ENCODE results near the gene CIB1.
"Not testable (repeated sequence)": the region's sequence is repeated elsewhere in the genome, so short reads cannot be mapped to it uniquely, and the experiment has no call there.

Gene CIB1

DNA sequence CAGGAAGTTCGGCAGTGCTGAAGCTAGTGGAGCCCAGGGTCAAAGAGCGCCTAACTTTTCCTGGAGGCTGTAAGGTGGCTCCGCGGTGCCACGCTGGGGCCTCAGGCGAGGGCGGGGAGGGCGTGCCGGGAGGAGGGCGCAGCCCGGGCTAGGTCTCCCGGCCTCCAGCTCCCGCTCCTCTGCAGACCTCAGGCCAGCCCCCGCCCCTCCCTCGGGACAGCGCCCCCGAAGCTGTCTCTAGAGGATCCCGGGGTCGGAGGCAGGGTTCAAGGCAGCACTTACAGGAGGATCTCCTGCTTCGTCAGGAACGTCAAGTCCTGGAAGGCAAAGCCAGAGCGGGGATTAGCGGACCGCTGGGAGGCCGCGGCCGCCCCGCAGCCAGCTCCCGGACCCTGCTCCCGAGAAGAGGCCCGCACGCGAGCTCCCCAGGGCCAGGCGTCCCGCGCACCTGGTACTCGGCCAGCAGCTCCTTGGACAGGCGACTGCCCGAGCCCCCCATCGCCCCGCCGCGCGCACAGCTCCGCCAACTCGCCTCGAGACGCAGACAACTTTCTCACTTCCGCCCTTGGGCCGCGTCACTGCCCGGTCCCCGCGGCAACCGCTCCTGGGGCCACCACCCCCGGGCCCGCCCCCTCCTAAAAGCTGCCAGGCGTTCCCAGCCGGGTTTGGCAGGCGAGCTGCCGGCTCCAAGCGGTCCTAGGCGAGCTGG, at the start of gene CIB1:
Gene CIB1, minus strand, starts transcription at position 555 of the 709 bp plus-strand sequence. Its CDS starts 56 bp downstream, at position 499.
- DNase-seq, result peak; percentile 91

DNA sequence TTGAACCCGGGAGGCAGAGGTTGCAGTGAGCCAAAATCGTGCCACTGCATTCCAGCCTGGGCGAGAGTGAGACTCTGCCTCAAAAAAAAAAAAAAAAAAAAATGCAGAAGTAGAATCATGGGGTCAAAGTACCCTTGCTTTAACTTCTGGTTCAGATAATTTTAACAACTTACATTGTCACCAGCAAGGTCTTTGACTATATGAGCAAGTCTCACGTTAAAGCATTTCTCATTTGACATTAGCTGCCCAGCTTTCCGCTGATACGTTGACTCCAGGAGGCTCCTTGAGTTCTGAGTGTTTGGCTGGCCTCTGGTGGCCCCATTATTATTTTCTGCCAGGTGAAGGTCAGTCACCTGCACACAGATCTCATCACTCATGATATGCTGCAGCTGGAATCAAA, 47.9 kb upstream of the CIB1 start:
- DNase-seq, result not testable (repeated sequence)

DNA sequence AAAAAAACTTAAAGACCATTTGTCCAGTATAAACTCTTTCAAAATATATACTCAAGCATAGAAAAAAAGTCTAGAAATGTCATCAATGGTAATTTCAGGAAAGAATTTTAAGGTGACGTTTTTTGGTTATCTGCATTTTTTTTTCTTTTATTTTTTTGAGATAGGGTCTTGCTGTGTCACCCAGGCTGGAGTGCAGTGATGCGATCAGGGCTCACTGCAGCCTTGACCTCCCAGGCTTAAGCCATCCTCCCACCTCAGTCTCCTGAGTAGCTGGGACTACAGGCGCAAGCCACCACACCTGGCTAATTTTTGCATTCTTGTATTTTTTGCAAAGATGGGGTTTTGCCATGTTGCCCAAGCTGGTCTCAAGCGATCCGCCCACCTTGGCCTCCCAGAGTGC, 47.0 kb upstream of the CIB1 start:
- not testable (repeated sequence) for DNase-seq

DNA sequence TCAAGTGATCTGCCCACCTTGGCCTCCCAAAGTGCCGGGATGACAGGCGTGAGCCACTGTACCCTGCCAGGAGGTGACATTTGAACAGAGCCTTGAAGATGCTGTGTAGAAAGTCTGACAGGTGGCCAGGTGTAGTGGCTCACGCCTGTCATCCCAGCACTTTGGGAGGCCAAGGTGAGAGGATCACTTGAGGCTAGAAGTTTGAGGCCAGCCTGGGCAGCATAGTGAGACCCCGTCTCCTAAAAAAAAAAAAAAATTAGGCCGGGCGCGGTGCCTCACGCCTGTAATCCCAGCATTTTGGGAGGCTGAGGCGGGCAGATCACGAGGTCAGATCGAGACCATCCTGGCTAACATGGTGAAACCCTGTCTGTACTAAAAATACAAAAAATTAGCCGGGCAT, 44.7 kb upstream of the CIB1 start:
- DNase-seq, result not testable (repeated sequence)

DNA sequence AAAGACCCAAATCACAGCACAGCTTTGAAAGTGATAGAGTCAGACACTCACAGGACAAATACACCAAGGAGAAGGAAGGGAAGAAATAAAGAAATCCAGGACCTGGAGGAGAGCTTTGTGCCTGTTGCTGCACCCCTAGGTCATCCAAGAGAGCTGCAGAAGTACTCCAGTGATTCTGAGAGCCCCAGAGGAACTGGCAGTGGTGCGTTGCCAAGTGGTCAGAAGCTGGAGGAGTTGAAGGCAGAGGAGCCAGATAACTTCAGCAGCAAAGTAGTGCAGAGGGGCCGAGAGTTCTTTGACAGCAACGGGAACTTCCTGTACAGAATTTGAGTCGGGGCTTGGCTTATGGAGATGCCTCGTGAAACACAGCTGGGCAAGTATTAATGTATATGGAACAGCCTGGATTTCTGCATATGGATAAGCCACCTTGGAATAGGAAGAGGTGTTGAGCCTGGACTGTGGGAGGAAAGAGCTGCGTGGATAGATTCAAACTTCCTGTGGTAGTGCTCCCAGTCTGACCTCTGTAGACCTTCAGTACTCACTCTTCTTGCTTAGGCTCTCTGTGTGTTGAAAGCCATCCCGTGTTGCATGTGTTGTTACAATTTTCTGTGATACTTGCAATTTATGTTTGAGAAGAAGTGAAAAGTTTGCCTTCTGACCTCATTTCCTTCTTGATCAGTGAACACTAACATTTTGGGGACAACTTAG, 37.9 kb upstream of the CIB1 start:
- DNase-seq, result no peak

DNA sequence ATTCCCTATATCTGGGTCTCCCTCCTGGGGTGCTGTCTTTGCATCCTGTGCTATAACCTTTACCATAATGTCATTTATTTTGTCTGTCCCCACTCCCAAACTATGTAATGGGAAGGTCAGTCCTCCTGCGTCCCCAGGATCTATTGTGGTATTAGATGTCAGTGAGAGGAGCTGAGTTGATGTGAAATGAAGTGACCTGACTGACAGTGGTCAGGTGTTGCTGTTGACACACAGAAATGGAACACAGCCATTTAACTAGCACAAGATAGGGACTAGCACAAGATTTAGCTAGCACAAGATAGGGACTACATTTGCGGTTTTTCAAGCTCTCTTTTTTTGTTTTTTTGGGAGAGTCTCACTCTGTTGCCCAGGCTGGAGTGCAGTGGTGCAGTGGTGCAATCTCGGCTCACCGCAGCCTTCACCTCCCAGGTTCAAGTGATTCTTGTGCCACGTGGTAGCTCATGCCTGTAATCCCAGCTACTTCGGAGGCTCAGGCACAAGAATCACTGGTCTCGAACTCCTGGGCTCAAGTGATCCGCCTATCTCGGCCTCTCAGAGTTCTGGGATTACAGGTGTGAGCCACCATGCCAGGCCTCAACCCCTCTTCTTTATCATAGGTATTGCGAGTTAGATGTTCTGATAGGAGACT, 36.9 kb upstream of the CIB1 start:
- DNase-seq, result no peak

DNA sequence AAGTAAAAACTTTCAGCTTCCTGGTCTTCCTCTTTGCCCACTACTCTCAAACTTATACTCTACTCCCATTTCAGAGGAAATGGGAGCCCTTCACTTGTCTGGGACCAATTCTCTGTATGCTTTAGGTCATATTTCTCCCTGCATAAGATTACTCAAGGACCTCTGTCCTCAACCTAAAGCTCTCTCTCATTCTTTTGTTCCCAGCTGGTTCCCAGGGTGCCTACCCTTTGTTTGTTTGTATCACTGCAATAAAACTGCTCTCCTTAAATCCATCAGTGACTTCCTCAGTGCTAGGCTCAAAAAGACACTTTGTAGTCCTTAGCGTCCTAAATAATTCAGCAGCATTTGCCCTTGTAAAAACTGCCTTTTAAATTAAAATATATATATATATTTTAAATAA, 34.7 kb upstream of the CIB1 start:
- no peak for DNase-seq

DNA sequence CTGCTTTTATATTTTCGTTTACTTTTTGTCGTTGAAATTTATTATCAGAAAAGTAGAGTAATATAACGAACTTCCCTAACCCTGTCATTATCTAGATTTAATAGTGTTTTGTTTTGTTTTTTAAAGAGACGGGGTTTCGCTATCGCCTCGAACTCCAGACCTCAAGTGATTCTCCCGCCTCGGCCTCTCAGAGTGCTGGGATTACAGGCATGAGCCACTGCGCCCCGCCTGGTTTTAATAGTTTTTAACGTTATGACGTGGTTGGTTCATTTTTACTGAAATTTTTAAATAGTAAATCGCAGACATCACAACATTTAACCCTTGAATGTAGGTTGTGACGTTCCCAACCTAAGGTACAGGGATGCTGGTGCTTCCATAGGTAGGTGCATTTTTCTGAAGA, 32.7 kb upstream of the CIB1 start:
- no peak for DNase-seq

DNA sequence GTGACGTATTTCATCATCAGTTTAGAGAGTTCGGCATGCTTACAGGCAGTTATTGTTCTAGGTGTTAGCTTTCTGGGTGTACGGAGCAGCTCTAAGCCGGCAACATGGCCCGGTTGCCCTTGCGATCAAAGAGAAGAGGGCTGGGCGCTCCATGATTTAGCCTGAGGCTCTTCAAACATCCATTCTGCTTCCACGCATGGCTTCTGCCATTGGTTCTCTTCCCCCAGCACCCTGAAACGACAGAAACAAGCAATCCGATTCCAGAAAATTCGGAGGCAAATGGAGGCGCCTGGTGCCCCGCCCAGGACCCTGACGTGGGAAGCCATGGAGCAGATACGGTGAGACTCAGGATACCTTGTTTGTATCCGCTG, 32.3 kb upstream of the CIB1 start:
- DNase-seq, result peak; percentile 65

DNA sequence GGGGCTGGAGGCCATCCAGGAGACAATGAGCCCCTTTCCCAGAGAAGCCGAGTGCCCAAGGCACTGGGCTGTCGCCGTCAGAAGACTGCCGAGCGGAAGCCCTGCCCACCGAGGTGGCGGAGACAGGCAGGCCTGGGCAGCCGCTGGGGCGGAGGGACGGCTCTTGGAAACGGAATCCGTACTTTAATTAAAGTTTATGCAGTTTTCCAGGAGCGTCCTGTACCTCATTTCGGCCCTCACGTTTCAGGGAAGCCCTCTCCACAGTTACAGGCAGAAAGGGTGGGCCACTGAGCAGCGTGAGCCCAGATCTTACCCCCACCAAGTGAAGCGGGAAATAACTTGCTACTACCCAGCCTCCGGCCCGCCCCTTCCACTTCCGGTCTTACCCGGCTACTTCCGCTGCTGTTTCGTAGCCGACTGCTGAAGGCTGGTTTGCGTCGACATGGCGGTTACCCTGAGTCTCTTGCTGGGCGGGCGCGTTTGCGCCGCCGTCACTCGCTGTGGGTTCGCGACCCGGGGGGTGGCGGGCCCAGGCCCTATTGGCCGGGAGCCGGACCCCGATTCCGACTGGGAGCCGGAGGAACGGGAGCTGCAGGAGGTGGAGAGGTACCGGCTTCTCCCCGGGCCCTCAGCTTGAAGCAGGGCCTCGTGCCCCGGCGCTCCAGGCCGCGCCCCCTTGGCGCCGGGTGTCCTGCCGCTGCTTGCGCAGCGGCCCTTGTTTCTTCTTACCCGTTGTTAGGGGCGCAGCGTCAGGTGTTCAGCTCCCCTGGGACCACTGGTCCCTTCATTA, 31.7 kb upstream of the CIB1 start, which contains the start of gene NGRN:
Gene NGRN, plus strand, starts transcription at position 402 of the 790 bp plus-strand sequence. Its CDS starts 41 bp downstream, at position 443.
- DNase-seq, result peak; percentile 78

DNA sequence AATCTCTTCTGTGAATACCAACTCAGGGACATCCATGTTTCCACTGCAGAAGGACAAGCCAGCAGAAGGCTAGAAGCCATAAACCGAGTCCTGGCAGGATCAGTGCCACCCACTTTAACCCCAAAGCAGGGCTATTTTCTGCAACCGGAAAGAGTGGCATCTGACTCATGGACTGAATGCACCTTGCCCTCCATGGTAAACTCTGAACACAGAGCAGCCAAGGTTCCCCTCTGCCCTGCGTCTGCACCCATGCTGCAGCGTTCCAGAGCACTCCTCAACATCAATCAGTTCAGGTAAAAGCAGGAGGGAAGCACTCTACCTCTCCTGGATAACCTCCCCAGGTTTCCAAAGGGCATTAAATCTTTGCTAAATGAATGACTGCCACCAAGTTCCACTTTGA, 30.9 kb upstream of the CIB1 start:
- no peak for DNase-seq

DNA sequence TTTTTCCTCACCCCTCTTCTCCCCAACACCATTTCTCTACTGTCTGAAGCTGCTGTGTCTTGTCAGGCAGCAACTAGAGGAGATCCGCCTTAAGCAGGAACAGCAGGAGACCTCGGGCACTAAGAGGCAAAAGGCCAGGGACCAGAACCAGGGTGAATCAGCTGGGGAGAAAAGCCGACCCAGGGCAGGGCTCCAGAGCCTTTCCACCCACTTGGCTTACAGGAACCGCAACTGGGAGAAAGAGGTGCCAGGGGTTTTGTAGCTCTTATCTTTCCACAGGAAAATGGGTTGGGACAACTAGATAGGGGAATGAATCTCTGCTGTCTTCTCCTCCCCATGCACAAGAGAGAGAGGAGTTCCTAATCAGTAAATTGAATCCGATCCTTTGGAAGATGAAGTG, 28.7 kb upstream of the CIB1 start:
- DNase-seq, result no peak

DNA sequence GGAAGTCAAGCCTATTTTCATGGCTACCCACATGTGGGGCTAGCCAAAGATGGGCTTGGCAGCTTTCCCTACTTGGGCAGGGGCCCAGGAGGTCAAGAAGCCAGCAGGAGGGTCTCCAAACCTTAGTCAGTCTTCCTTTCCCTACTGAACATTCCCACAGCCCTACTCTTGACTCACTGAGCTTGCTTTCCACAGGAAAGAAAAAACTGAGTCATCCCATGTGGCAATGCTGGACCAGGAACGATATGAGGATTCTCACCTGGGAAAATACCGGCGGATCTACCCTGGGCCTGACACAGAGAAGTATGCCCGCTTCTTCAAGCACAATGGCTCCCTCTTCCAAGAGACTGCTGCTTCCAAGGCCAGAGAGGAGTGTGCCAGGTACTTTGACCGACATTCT, 28.1 kb upstream of the CIB1 start:
- DNase-seq, result no peak

DNA sequence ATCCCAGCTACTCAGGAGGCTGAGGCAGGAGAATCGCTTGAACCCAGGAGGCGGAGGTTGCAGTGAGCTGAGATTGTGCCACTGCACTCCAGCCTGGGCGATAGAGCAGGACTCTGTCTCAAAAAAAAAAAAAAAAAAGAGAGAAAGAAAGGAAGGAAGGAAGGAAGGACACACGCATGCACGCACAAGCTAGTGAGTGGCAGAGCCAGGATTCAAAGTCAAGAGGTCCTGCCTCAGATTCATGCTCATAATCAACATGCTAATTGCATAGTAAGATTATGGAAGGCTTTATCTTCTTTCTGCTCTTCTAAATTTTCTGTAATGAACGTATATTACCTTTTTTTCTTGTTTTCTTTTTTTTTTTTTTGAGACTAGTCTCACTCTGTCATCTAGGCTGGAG, 27.0 kb upstream of the CIB1 start:
- not testable (repeated sequence) for DNase-seq

DNA sequence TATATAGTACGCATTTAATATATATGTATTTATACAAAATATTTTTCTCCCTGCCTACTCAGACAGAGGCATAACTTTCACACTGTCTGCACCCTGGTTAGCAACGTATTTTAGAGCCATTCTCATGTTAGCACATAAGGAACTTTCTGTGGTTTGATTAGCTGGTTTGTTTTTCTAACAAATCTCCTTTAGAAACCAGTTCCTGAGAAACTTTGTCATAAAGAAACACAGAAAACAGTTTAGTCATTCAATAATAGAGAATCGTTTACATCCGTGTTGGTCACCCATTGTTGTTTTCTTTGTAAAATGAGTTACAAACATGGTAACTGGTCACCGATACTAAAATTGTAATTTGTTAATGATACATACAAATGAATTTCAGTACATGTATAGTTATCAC, 25.8 kb upstream of the CIB1 start:
- DNase-seq, result no peak

DNA sequence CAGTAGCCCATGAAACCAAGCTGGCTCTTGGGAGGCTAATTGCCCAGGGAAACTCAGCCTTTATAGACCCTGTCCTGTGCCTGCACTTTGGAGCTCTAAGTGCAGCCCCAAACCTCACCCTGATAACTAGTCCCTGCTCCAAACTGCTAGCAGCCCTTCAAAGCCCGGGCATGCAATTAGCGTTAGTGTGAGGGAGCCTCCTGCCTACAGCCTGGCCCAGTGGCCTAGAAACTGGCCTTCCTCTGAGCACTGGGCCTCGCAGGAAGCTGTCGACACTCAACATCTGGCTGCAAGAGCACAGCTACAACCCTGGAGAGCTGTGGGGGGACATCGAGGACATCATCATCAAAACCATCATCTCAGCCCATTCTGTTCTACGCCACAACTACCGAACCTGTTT, 24.0 kb upstream of the CIB1 start:
- no peak for DNase-seq

DNA sequence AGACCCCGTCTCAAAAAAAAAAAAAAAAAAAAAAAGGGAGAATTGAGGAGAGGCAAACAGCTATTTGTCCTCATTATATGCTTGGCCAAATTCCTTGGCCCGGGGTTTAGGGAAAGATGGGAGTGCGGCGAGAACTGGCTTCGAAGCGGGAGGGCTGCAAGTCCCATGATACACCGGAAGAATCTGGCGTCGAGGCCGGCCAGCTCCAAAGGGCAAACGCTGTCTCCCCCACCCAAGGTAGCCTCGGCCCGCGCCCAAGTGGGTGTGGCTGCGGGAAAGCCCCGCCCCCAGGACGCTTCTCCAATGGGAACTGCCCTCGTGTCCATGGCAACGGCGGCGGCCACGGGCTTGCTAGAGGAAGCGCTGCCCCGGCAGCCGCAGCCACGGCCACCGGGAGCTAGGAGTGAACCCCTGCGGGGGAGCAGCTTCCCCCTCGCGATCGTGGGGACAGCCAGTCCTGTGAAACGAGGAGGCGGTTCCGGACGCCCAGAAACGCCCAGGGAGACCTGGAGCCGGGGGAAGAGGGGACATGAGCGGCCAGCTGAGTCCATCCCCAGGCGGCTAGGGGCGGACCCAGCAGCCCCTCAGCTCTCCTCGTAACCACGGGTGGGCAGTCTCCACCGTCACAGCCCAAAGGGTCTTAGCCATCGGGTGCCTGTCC, 15.6 kb upstream of the CIB1 start, which contains the start of gene TTLL13:
Gene TTLL13, plus strand, starts transcription at position 354 of the 661 bp plus-strand sequence. CDS start 1,075 bp downstream, outside the sequence.
- peak; percentile 87 for DNase-seq

DNA sequence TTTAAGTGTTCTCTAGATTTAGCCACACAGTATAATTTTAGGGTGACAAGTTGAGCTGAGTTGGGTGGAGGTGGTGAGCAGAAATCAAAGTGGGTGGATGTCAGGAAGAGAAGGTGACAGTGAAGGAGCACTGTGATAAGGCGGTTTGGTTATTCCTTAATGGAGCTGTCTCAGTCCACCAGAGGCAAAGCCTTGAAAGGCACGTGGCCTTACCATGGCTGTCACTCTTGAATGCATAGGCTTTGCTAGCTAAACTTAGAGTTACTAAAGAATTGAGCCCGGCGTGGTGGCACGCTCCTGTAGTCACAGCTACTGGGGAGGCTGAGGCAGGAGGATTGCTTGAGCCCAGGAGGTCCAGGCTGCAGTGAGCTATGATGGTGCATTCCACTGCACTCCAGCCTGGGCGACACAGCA, 15.1 kb upstream of the CIB1 start:
- no peak for DNase-seq

DNA sequence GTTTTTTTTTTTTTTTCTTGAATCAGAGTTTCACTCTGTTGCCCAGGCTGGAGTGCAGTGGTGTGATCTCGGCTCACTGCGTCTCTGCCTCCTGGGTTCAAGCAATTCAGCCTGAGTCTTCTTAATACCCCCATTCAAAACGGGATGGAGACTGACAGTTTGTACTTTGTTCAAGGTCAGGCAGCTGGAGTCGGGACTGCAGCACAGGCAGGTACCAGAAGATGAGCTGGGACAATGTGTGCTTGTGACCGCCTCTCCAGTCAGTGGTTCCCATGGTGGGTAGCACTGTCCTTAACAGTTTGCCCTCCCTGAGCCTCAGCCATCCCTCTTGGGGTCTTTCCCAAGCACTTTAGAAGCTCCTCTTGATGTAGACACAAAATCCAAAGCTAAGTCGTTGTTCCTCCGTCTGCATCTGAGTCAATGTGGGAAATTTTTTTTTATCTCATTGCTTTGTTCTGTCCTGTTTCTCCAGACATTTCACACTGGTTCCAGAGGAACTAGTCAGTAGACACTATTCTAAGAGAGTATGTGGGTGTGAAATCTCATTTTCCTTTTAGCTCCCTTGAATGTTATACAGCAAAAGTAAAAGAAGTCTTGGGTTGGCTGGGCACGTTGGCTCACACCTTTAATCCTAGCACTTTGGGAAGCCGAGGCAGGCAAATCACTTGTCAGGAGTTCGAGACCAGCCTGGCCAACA, 10.3 kb upstream of the CIB1 start:
- no peak for DNase-seq

DNA sequence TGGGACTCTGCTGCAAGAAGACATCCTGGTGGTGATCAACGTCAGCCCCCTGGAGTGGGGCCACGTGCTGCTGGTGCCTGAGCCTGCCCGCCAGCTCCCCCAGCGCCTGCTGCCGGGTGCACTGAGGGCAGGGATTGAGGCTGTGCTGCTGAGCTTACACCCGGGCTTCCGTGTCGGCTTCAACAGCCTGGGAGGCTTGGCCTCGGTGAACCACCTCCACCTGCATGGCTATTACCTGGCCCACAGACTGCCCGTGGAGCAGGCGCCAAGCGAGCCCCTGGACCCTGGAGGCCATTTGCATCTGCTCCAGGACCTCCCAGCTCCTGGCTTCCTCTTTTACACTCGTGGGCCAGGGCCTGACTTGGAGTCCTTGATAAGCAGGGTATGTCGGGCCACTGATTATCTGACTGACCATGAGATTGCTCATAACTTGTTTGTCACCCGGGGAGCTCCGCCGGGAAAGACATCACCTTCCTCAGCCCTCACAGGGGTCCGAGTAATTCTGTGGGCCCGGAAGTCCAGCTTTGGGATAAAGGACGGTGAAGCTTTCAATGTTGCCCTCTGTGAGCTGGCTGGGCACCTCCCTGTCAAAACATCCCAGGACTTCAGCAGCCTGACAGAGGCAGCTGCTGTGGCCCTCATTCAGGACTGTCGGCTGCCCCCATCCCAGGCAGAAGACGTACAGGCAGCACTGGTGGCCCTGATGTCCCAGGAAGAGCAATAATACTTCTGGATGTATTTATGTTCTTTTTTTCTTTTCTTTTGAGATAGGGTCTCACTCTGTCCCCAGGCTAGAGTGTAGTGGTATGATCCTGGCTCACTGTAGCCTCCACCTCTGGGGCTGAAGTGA, 7.8 kb upstream of the CIB1 start:
- no peak for DNase-seq

DNA sequence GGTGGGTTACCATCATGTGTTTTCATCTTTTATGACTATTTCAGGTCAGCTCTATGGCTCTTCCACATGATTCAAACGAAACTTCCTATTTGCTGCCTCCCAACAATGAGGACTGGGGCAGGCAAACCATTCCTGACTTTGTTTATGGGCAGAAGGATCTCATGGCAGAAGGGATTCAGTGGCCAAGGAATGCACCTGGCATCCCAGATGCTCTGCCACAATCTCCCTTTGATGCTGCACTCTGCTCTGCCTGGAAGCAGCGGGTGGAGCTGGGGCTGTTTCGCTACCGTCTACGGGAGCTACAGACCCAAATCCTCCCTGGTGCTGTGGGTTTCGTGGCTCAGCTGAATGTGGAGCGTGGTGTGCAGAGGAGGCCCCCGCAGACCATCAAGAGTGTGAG, 7.1 kb upstream of the CIB1 start:
- no peak for DNase-seq
